Peyer's patch (tissue), 4 donors: ENCODE data around the gene CLCN7. TPM values are rescaled to one million over a fixed set of nuclear protein-coding genes. Genes with fewer than 3 reads are reported as not detected.

Experiments used
- DNase-seq, 3 donors: peaks; one replicate each; pipeline ENCODE4 v3.0.0-alpha.2; 2017 to 2019
- H3K27ac ChIP-seq, 4 donors: fragments of 200-600 bp; sonication (generic); one replicate each; pipeline ENCODE4 v1.5.1; 2016 to 2019
- H3K27me3 ChIP-seq, 2 donors: fragments of 200-600 bp; sonication (generic); one replicate each; pipeline ENCODE4 v1.5.1; 2019
- H3K36me3 ChIP-seq, 3 donors: fragments of 200-600 bp; sonication (generic); one replicate each; pipeline ENCODE4 v1.5.1; 2016 to 2019
- H3K4me1 ChIP-seq, 4 donors: fragments of 200-600 bp; sonication (generic); one replicate each; pipeline ENCODE4 v1.5.1; 2016 to 2019
- H3K4me3 ChIP-seq, 4 donors: fragments of 200-600 bp; sonication (generic); 1 replicate in 3 of 4; 2 replicates in 1 of 4; pipeline ENCODE4 v1.5.1; 2016 to 2019; ENCODE audit warnings: mild to moderate bottlenecking in 1 of 4
- H3K9me3 ChIP-seq, 4 donors: fragments of 200-600 bp; sonication (generic); one replicate each; pipeline ENCODE4 v1.5.1; 2016 to 2019; ENCODE audit warnings: mild to moderate bottlenecking in 1 of 4
- POLR2A ChIP-seq, 2 donors: fragments of 450-650 bp; IDR thresholded peaks; one replicate each; pipeline ENCODE4 v1.5.1; 2017; ENCODE audit warnings: antibody characterized with exemption in 2 of 2, mild to moderate bottlenecking in 2 of 2, moderate library complexity in 2 of 2
- total RNA-seq, 4 donors: library from RNA; depleted of rRNA; stranded (reverse); fragments of >200 nt; gene quantifications; one replicate each; pipeline ENCODE4 v1.1.0, GENCODE V29; 2016
- TF ChIP-seq, protein P1 (sequence below), 6 experiments: fragments of 450-650 bp in 4 of 6; fragments of 200-600 bp in 2 of 6; sonication (generic) in 1 of 6; IDR thresholded peaks; one replicate each; pipeline ENCODE4 v1.5.1; 2017 to 2019; ENCODE audit warnings: antibody characterized with exemption in 6 of 6, mild to moderate bottlenecking in 3 of 6, moderate library complexity in 1 of 6

The CLCN7 gene
- total RNA-seq, 4 donors from 2014 or later, result 95.1 to 194 (median 105) TPM

DNA sequence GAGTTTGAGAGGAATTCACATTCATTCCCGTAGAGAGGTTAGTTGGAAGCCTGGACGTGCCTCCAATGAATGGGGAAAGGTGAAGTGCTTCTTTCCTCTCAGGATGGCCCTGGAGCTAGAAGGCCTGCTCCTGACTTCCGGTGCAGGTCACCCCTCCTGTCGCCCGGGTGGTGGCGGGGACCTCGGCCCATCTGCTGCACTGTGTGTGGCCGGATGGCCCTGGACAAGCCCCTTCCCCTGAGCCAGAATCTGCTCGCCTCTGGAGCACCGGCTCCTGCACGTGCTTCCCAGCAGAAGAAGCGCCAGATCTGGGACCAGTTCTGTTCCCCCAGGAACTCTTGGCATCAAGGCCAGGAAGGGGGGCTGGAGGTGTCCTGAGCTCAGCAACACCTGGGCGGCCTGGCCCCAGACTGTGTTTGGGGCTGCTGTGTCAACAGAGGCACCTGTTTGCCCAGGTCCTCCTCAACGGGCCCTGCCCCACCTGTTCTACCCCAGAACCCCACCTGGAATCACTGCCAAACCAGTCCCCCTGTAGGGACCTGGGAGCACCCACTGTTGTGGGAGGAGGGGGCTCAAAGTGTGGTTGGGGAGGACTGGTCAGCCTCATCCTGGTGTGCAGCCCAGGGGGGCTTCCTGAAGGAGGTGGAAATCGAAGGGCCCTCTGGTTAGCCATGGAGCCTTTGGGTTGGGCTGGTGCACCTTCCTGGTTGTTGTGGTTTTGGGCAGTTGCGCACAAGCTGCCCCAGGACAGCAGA lies 49.0 kb downstream of the CLCN7 start:
- H3K4me3 ChIP-seq, result no peak overlapping the region
- no peak for DNase-seq
- H3K9me3 ChIP-seq, result no peaks in the 10 kb centered on the region
- H3K36me3 ChIP-seq, result no peaks in the 10 kb centered on the region
- no peaks in the 10 kb centered on the region for H3K27me3 ChIP-seq
- no peak overlapping the region for H3K27ac ChIP-seq
- TF ChIP-seq, protein P1, sequence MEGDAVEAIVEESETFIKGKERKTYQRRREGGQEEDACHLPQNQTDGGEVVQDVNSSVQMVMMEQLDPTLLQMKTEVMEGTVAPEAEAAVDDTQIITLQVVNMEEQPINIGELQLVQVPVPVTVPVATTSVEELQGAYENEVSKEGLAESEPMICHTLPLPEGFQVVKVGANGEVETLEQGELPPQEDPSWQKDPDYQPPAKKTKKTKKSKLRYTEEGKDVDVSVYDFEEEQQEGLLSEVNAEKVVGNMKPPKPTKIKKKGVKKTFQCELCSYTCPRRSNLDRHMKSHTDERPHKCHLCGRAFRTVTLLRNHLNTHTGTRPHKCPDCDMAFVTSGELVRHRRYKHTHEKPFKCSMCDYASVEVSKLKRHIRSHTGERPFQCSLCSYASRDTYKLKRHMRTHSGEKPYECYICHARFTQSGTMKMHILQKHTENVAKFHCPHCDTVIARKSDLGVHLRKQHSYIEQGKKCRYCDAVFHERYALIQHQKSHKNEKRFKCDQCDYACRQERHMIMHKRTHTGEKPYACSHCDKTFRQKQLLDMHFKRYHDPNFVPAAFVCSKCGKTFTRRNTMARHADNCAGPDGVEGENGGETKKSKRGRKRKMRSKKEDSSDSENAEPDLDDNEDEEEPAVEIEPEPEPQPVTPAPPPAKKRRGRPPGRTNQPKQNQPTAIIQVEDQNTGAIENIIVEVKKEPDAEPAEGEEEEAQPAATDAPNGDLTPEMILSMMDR (IDR thresholded peaks at IDR 0.05), result no peak
- TF ChIP-seq POLR2A (IDR thresholded peaks at IDR 0.05), result no peak
- peaks cover 0 to 10% (median 6%) of the 10 kb centered on the region in 4 donors for H3K4me1 ChIP-seq

DNA sequence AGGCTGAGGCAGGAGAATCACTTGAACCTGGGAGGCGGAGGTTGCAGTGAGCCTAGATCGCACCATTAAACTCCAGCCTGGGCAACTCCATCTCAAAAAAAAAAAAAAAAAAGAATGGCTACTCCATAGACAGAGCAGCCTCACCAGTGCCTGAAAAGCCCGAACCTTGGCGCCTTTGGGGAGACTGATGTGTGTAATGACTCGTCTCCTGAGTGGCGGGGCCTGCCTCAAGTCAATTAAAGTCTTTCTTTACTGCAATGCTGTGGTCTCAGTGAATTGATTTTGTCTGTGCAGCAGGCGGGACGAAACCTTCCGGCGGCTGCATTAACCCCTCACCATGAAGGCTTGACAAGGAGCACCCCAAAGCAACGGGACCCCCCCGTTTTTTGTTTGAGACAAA lies 50.8 kb downstream of the CLCN7 start:
- DNase-seq, result no peak
- no peak overlapping the region for H3K4me3 ChIP-seq
- peaks cover 0 to 18% (median 16%) of the 10 kb centered on the region in 4 donors for H3K4me1 ChIP-seq
- H3K36me3 ChIP-seq, result no peaks in the 10 kb centered on the region
- no peaks in the 10 kb centered on the region for H3K9me3 ChIP-seq
- TF ChIP-seq, protein P1 (IDR thresholded peaks at IDR 0.05), result no peak
- TF ChIP-seq POLR2A (IDR thresholded peaks at IDR 0.05), result no peak
- H3K27ac ChIP-seq, result no peak overlapping the region
- H3K27me3 ChIP-seq, result no peaks in the 10 kb centered on the region

DNA sequence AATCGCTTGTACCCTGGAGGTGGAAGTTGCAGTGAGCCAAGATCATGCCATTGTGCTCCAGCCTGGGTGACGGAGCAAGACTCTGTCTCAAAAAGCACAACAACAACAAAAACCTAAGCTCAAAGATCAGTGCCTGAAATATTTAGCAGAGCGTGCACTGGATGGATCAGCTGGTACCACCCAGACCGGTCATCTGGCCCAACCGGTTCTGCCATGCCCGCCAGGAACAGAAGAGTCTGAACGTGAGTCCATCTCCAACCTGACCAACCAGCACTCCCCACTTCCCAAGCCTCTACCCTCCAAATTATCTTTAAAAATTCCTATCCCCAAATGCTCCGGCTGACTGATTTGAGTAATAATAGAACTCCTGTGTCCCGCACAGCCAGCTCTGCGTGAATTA lies 52.8 kb downstream of the CLCN7 start:
- Histone ChIP-seq H3K4me1 (peaks cover 0 to 17% (median 11%) of the 10 kb centered on the region in 4 donors), H3K4me3 (no peak overlapping the region), H3K27me3 (no peaks in the 10 kb centered on the region), H3K36me3 (no peaks in the 10 kb centered on the region), H3K9me3 (no peaks in the 10 kb centered on the region), H3K27ac (peak overlapping the region in 3 of 4 donors; percentile 90 to 95 (median 95))
- TF ChIP-seq, protein P1 (IDR thresholded peaks at IDR 0.05), result no peak
- TF ChIP-seq POLR2A (IDR thresholded peaks at IDR 0.05), result no peak
- DNase-seq, result no peak

DNA sequence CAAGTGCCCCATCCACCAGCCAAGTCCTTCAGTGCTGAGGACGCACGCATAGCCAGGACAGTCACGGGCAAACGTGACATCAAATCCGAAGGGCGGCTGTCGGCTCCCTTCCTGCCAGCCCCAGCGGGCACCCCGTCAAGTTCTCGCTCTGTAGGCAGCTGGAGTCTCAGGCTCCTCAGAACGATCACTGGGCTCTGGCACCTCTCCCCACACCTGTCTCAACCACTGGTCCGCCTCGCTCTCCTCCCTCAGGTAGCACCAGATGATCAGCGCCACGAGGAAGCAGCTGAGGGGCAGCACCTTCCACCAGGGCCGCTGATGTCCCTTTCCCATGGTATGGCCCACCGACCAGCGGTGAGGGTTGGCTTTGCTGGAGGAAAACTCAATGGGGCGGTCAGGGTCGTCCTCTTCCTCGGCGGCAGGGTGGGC lies 54.7 kb downstream of the CLCN7 start:
- peaks cover 0 to 17% (median 11%) of the 10 kb centered on the region in 4 donors for H3K4me1 ChIP-seq
- no peaks in the 10 kb centered on the region for H3K36me3 ChIP-seq
- TF ChIP-seq POLR2A (IDR thresholded peaks at IDR 0.05), result no peak
- TF ChIP-seq, protein P1 (IDR thresholded peaks at IDR 0.05), result no peak
- peak in 1 of 3 donors; percentile 51 for DNase-seq
- H3K9me3 ChIP-seq, result no peaks in the 10 kb centered on the region
- H3K27me3 ChIP-seq, result no peaks in the 10 kb centered on the region
- H3K4me3 ChIP-seq, result peak overlapping the region; percentile 68 to 91 (median 80)
- H3K27ac ChIP-seq, result peak overlapping the region; percentile 90 to 95 (median 93)

DNA sequence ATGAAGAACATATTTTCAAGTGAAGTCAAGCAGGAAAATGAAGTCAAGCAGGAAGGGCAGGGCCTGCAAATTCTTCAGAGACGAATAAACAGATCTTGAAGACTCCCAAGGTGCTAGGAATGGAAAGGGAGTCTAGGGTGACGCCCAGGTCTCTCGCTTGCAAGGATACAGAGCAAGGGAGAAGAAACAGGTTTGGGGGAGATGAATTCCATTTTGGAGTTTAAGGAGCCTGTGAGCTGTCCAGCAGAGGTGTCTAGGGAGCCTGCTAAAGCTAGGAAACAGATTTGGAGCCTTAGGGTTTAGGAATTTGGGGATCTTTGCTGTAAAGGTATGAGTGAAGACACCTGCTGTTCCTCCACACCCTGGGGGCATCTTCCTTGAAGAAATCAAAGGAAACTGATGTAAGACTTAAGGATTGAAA lies 58.3 kb downstream of the CLCN7 start:
- TF ChIP-seq POLR2A (IDR thresholded peaks at IDR 0.05), result no peak
- TF ChIP-seq, protein P1 (IDR thresholded peaks at IDR 0.05), result no peak
- Histone ChIP-seq H3K27ac (no peak overlapping the region), H3K27me3 (no peaks in the 10 kb centered on the region), H3K9me3 (no peaks in the 10 kb centered on the region), H3K4me3 (no peak overlapping the region), H3K36me3 (no peaks in the 10 kb centered on the region), H3K4me1 (peaks cover 0 to 19% (median 13%) of the 10 kb centered on the region in 4 donors)
- DNase-seq, result no peak
